Suprapubic skin (tissue), 4 donors: ENCODE measurements around the gene TARDBP.

Experiments used
- POLR2A ChIP-seq, 2 donors: fragments of 450-650 bp; IDR thresholded peaks; one replicate each; pipeline ENCODE4 v1.6.1; 2017; ENCODE audit warnings: antibody characterized with exemption in 2 of 2, mild to moderate bottlenecking in 2 of 2, moderate library complexity in 2 of 2
- POLR2AphosphoS5 ChIP-seq, 3 donors: sonication (generic); formaldehyde crosslinking; IDR thresholded peaks; one replicate each; pipeline ENCODE4 v1.6.1; 2017; ENCODE audit warnings: antibody characterized with exemption in 3 of 3
- TF ChIP-seq, protein P1 (sequence below), 2 donors: fragments of 200-600 bp in 1 of 2; fragments of 450-650 bp in 1 of 2; sonication (generic) in 1 of 2; IDR thresholded peaks; one replicate each; pipeline ENCODE4 v1.5.1; 2016 to 2019; ENCODE audit warnings: antibody characterized with exemption in 2 of 2, mild to moderate bottlenecking in 1 of 2, moderate library complexity in 1 of 2

DNA sequence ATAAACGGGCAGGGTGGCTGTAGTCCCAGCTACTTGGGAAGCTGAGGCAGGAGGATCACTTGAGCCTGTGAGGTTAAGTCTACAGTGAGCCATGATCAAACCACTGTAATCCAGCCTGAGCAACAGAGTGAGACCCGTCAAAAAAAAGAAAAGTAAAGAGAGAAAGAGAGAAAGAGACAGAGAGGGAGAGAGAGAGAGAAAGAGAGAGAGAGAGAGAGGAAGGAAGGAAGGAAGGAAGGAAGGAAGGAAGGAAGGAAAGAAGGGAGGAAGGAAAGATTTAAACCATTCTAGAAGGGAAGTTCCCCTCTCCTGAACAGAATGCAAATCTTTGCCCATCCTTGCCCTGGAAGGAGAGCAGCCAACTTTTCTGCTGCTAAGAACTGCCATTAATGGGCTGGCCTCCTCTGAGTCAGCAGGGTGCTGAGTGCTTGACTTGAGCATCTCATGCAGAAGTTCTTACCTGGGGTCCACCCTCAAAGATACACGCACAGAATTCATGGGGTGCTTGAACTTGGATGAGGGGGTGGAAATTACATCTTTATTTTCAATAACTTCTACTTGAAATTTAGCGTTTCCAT is 24.5 kb upstream of the TARDBP start:
- TF ChIP-seq, protein P1, sequence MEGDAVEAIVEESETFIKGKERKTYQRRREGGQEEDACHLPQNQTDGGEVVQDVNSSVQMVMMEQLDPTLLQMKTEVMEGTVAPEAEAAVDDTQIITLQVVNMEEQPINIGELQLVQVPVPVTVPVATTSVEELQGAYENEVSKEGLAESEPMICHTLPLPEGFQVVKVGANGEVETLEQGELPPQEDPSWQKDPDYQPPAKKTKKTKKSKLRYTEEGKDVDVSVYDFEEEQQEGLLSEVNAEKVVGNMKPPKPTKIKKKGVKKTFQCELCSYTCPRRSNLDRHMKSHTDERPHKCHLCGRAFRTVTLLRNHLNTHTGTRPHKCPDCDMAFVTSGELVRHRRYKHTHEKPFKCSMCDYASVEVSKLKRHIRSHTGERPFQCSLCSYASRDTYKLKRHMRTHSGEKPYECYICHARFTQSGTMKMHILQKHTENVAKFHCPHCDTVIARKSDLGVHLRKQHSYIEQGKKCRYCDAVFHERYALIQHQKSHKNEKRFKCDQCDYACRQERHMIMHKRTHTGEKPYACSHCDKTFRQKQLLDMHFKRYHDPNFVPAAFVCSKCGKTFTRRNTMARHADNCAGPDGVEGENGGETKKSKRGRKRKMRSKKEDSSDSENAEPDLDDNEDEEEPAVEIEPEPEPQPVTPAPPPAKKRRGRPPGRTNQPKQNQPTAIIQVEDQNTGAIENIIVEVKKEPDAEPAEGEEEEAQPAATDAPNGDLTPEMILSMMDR (IDR thresholded peaks at IDR 0.05) = no peak
- TF ChIP-seq POLR2A (IDR thresholded peaks at IDR 0.05) = no peak
- TF ChIP-seq POLR2AphosphoS5 (IDR thresholded peaks at IDR 0.05) = no peak
